ENCODE measurements around the gene NAPA.

NAPA gene

DNA sequence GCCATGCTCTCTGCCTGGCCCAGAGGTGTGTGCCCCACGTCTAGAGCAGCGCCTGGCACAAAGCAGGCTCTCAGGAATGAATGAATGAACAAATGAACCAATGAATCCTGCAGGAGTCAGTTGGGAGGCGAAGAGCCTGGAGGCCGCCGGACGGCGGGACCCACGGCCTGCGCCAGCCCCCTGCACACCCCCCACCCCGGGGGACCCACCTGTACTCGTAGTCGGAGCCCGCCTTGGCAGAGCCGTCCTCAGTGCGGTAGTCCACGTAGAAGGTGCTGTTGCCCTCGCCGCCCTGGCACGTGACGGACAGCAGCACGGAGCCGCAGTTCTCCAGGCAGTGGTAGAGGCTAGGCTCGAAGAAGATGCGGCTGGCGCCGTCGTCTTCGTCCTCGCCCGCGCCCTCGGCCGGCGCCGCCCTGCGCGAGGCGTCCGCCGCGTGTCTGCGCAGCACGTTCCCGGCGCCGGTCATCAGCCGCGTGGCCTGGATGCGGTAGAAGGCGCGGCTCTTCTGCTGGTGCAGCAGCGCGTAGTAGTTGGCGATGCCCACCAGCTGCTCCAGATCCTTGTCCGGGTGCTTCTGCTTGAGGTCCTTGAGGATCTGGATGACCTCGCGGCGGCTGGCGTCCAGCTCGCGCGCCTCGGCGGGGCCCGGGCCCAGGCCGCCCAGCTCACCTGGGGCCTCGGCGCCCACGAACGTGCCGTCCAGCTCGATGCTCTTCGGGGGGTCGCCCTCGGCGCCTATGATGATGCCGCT is 58.0 kb downstream of the NAPA start:
- no peak for DNase-seq

DNA sequence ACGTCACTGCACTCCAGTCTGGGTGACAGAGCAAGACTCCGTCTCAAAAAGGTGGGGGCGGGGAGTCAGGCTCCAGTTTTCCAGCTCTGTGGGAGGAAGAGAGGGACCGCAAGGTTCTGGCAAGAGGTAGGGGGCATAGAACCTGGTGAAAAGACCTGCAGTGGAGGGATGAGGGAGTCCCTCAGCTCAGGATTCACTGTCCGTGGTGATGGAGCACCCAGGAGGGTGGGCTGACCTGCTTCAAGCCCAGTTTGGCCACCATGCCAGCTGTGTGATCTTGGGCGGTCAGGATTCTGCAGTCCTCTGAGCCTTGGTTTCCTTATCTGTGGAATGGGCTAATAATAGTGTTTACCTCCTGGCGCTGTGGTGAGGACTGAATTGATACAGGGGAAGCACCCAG is 64.4 kb downstream of the NAPA start:
- DNase-seq = no peak

DNA sequence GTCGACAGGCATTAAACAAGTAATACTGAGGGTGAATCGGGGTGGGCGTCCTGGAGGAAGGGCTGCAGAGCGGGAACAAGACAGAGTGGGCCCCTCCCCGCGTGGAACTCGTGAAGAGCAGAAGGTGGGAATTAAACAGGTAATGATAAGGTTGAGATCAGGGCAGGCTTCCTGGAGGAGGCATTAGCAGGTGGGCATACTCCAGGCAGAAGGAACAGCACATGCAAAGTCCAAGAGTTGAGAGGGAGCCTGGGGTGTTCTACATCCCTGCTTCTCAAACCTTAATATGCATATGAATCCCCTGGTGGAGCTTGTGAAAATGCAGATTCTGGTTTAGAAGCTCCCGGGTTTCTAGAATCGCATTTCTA is 66.5 kb downstream of the NAPA start:
- DNase-seq = no peak

DNA sequence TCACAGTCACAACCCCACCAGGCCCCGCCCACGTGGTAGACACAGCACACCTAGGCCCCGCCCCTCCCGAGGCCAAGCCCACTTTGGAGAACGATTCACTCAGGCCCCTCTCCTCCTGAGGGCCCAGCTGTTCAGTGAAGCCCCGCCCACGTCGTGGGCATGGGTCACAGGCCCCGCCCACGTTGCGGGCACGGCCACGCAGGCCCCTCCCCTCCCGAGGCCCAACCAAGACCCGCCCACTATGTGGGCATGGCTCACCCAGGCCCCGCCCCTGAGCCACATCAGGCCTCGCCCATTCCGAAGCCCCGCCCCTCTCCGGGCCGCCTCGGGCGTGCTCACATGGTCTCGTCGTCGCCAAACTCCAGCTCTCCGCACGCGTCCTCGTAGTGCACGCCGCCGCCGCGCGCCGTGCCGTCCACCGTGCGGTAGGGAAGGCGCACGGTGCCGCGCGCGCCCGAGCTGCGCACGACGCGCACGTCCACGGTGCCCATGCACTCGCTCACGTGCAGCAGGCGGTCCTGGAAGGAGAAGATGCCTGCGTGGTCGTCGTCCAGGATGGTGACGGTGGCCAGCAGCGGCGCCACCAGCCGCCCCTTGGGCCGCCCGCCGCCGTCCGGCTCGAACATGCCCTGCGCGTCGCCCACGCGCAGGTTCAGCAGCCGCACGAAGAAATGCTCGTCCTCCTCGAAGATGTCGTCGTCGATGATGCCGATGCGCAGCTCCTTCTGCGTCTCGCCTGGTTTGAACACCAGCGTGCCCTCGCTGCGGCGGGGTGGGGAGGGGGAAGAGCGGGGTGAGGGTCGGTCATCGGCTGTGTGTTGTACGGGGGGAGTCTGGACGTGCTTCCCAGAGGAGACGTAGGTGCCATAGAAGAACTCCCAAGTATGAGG is 67.1 kb downstream of the NAPA start:
- no peak for DNase-seq

DNA sequence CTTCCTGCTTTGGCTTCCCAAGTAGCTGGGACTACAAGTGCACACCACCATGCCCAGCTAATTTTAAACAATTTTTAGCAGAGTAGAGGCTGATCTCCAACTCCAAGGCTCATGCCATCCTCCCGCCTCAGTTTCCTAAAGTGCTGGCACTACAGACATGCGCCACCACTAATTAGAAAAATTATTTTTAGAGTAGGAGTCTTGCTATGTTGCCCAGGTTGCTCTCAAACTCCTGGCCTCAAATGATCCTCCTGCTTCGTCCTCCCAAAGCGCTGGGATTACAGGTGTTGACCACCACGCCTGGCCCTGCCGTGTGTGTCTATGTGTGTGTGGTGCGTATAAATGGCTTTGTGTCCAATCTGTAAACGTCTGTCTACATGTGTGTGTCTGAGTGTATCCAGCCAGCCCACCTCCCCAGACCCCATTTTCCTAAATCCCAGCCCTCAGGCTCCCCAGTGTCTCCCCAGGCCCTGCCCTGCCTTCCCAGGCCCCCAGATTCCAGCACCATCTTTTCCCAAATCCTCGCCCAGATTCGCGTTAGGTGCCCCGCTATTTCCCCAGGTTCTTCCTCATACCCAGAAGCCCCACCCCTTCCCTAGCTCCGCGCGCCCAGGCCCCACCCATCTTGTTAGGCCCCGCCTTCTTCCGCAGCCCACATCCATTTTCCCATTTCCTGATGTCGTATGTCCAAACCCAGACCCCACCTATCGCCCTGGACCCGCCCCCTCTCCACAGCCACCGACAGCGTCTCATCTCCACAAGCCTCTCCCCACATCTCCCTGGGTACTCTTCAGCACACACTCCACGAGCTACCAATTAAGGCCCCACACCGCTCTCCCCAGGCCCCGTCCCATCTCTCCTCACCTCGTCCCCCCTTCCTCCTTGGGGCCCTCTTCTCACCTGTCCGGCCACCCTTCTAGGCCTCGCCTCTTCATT is 68.1 kb downstream of the NAPA start:
- DNase-seq = no peak

DNA sequence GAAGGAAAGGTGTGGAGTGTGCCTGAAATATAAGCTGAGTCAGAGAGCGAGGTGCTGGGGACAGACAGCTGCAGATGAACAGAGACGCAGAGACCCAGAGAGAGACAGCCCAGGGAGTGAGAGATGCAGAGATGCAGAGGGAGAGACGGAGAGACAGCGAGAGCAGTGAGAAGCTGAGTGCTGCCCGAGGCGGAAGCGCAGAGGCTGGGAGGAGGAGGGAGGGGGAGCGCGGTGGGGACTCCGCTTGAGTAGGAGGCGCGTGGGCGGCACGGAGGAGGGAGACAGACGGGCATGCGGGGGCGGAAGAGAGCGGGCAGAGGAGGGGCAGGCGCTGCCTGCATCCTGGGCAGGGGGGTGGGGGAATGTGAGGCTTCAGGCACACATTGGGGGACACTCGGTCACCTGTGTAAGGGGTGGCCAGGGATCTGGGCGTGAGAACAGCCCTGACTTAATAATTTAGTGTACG is 68.9 kb downstream of the NAPA start:
- DNase-seq = no peak

DNA sequence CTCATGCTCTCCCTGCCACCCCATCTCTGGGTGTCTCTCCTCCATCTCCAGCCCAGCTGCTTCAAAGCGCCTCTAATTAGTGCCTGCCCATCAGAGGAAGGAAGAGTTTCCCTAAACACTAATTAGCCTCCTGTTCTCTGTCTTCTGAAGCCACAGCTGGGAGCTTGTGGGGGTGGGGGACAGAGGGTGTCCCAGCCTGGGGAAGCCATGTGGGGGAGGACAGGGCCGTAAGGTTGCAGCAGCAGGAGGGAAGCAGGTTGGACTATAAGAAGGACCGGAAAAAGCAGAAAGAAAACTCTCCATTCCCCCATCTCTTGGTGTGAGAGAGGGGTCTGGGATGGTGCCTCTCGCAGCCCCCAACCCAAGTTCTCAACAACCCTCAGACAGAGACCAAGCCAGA is 69.3 kb downstream of the NAPA start:
- no peak for DNase-seq

DNA sequence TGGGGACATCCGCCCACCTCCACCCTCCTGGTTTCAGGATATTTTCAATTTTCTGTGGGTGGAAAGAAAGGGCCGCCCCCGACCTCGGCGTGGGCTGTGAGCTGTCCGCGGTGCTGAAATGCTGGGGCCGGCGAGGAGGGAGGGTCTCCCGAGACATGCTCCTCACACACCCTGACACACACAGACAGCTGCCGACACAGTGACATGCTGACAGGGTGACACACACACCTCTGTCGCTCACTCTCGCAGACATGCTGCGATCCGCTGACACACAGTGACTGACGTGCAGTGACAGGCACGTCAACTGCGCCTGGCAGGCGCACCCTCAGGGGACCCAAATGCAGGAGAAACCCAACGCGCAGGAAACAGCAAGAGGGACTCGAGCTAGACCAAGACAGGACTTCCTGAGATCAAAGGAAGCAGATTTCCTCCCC is 70.5 kb downstream of the NAPA start:
- DNase-seq = no peak

DNA sequence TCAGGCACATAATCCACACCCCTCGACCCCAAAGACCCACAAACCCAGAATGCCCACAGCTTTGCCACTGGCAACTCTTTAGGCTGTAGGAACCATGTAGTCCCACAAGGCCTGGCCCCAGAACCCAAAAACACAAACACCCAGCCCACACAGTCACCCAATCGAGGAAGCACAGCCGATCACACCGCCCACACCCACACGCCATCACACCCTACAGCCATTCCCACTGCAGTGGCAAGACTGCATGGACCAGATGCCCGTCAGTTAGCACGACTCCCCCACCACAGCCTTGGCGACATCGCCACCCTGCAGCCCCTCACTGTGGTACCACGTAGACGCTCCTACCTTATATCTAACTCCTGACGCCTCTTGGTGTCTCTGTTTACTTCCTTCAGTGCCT is 71.5 kb downstream of the NAPA start:
- DNase-seq = no peak

DNA sequence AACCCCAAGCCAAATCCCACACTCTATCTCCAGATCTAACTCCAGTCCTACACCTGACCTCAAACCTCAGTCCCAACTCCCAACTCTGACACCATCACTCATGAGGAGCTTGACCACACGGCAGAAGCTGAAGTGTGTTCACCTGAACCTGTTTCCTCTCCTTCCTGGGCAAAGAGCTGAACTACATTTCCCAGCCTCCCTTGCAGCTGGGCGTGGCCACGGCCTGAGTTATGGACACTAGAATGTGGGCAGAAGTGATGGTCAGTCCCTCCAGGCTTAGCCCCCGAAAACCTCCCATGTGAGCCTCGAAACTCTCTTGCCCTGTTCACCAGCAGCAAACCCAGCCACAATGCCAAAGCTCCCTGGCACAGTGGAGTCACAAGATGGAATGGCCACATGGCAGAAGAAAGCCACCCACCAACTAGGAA is 76.1 kb downstream of the NAPA start:
- DNase-seq = no peak
